Gastrocnemius medialis (tissue), 4 donors: ENCODE measurements around the gene FANCD2.

Experiments
- POLR2A ChIP-seq, 2 donors: fragments of 450-650 bp; IDR thresholded peaks; one replicate each; pipeline ENCODE4 v1.6.1; 2017; ENCODE audit warnings: antibody characterized with exemption in 2 of 2, mild to moderate bottlenecking in 2 of 2, moderate library complexity in 2 of 2
- TF ChIP-seq, protein P1 (sequence below), 5 experiments: fragments of 450-650 bp in 3 of 5; fragments of 200-600 bp in 2 of 5; sonication (generic) in 2 of 5; IDR thresholded peaks in 4 of 5; conservative IDR thresholded peaks in 1 of 5; 1 replicate in 4 of 5; 2 replicates in 1 of 5; pipeline ENCODE4 v1.5.1; 2016 to 2019; ENCODE audit warnings: antibody characterized with exemption in 5 of 5, mild to moderate bottlenecking in 3 of 5, moderate library complexity in 3 of 5

DNA sequence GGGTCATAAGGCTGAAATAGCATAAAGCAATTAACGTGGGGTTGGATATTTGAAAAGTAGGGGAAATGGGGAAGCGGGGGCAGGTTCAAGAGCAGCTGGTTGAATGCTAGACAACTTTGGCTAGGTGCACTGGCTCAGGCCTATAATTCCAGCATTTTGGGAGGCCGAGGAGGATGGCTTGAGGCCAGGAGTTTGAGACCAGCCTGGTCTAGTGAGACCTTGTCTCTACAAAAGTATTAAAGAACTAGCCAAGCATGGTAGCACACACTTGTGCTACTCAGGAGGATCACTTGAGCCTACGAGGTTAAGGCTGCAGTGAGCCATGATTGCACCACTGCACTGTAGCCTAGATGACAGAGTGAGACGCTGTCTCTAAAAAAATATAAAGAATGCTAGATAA lies 6.9 kb upstream of the FANCD2 start:
- TF ChIP-seq, protein P1, sequence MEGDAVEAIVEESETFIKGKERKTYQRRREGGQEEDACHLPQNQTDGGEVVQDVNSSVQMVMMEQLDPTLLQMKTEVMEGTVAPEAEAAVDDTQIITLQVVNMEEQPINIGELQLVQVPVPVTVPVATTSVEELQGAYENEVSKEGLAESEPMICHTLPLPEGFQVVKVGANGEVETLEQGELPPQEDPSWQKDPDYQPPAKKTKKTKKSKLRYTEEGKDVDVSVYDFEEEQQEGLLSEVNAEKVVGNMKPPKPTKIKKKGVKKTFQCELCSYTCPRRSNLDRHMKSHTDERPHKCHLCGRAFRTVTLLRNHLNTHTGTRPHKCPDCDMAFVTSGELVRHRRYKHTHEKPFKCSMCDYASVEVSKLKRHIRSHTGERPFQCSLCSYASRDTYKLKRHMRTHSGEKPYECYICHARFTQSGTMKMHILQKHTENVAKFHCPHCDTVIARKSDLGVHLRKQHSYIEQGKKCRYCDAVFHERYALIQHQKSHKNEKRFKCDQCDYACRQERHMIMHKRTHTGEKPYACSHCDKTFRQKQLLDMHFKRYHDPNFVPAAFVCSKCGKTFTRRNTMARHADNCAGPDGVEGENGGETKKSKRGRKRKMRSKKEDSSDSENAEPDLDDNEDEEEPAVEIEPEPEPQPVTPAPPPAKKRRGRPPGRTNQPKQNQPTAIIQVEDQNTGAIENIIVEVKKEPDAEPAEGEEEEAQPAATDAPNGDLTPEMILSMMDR (IDR thresholded peaks at IDR 0.05 in 4 of 5, conservative IDR thresholded peaks at IDR 0.05 in 1 of 5) = no peak
- no peak for TF ChIP-seq POLR2A (IDR thresholded peaks at IDR 0.05)
